HG02852 (cell line): Measurements from ENCODE around the gene TRAF1.
"Not testable (repeated sequence)": the region's sequence is repeated elsewhere in the genome, so short reads cannot be mapped to it uniquely, and the experiment has no call there.

Experiments
- ATAC-seq: cut with Tn5 transposase; IDR thresholded peaks from one replicate; pipeline ENCODE4 v1.9.1; 2021; ENCODE audit warnings: mild to moderate bottlenecking, moderate library complexity; ENCODE audit not compliant: unreplicated experiment

Gene TRAF1

GRCh38 chr9:120926397-120926928 lies at the start of gene TRAF1:
Gene TRAF1, minus strand, starts transcription at chr9:120926796. Its CDS starts 721 bp downstream, at chr9:120926075.
- ATAC-seq, result peak; percentile 19

GRCh38 chr9:120974921-120975320 lies 48.3 kb upstream of the TRAF1 start:
- ATAC-seq, result no peak

- no peak for ATAC-seq
These were observed 47.6 kb upstream of the TRAF1 start for GRCh38 chr9:120974181-120974580.

GRCh38 chr9:120971938-120972337 lies 45.3 kb upstream of the TRAF1 start:
- no peak for ATAC-seq

- not testable (repeated sequence) for ATAC-seq
These were observed 44.9 kb upstream of the TRAF1 start for GRCh38 chr9:120971471-120971870.

- ATAC-seq, result no peak
These were observed 43.6 kb upstream of the TRAF1 start for GRCh38 chr9:120970244-120970643.

GRCh38 chr9:120966013-120966369 lies 39.4 kb upstream of the TRAF1 start:
- ATAC-seq, result no peak

GRCh38 chr9:120965344-120966012 lies 38.9 kb upstream of the TRAF1 start:
- no peak for ATAC-seq

GRCh38 chr9:120961936-120962335 lies 35.3 kb upstream of the TRAF1 start:
- no peak for ATAC-seq

- ATAC-seq, result no peak
These were observed 33.4 kb upstream of the TRAF1 start for GRCh38 chr9:120960001-120960400.

- no peak for ATAC-seq
These were observed 30.3 kb upstream of the TRAF1 start for GRCh38 chr9:120956862-120957261.

- ATAC-seq, result no peak
These were observed 25.5 kb upstream of the TRAF1 start for GRCh38 chr9:120951960-120952618.

- ATAC-seq, result no peak
These were observed 24.1 kb upstream of the TRAF1 start for GRCh38 chr9:120950421-120951388.

- no peak for ATAC-seq
These were observed 22.7 kb upstream of the TRAF1 start for GRCh38 chr9:120949290-120949689.

- no peak for ATAC-seq
These were observed 22.2 kb upstream of the TRAF1 start for GRCh38 chr9:120948824-120949223.

GRCh38 chr9:120947222-120947621 lies 20.6 kb upstream of the TRAF1 start:
- ATAC-seq, result no peak

GRCh38 chr9:120946259-120946658 lies 19.7 kb upstream of the TRAF1 start:
- no peak for ATAC-seq

- ATAC-seq, result no peak
These were observed 18.4 kb upstream of the TRAF1 start for GRCh38 chr9:120944948-120945347.

GRCh38 chr9:120944434-120944843 lies 17.8 kb upstream of the TRAF1 start:
- ATAC-seq, result peak; percentile 98

GRCh38 chr9:120942186-120943001 lies 15.8 kb upstream of the TRAF1 start:
- ATAC-seq, result no peak
